GM21367 (cell line): ENCODE measurements around the gene SULT1A1.
"Not testable (repeated sequence)": the region's sequence is repeated elsewhere in the genome, so short reads cannot be mapped to it uniquely, and the experiment has no call there.

Experiments
- ATAC-seq: cut with Tn5 transposase; IDR thresholded peaks from one replicate; pipeline ENCODE4 v1.9.1; 2021; ENCODE audit not compliant: unreplicated experiment

The SULT1A1 gene

GRCh38 chr16:28608867-28609596 is 812 bp downstream of the SULT1A1 start:
- ATAC-seq = not testable (repeated sequence)

- not testable (repeated sequence) for ATAC-seq
Measured at GRCh38 chr16:28608496-28608808, 1.4 kb downstream of the SULT1A1 start.

GRCh38 chr16:28607681-28608495 is 2.0 kb downstream of the SULT1A1 start:
- not testable (repeated sequence) for ATAC-seq

- ATAC-seq = no peak
Measured at GRCh38 chr16:28607116-28607623, 2.7 kb downstream of the SULT1A1 start.

GRCh38 chr16:28606291-28607115 is 3.3 kb downstream of the SULT1A1 start:
- ATAC-seq = no peak

- no peak for ATAC-seq
Measured at GRCh38 chr16:28604186-28604565, 5.7 kb downstream of the SULT1A1 start.

GRCh38 chr16:28603381-28604185 is 6.3 kb downstream of the SULT1A1 start:
- no peak for ATAC-seq

- no peak for ATAC-seq
Measured at GRCh38 chr16:28602529-28602928, 7.3 kb downstream of the SULT1A1 start.

- ATAC-seq = not testable (repeated sequence)
Measured at GRCh38 chr16:28602062-28602461, 7.8 kb downstream of the SULT1A1 start.

GRCh38 chr16:28601589-28601988 is 8.3 kb downstream of the SULT1A1 start:
- not testable (repeated sequence) for ATAC-seq

GRCh38 chr16:28600965-28601364 is 8.9 kb downstream of the SULT1A1 start:
- ATAC-seq = not testable (repeated sequence)

- ATAC-seq = not testable (repeated sequence)
Measured at GRCh38 chr16:28599377-28600285, 10.2 kb downstream of the SULT1A1 start.

- ATAC-seq = no peak
Measured at GRCh38 chr16:28597692-28598261, 12.1 kb downstream of the SULT1A1 start.

- ATAC-seq = no peak
Measured at GRCh38 chr16:28596840-28597691, 12.8 kb downstream of the SULT1A1 start, which contains the start of gene SULT1A2. TSS of gene SULT1A2 (minus strand) at chr16:28597050. CDS start at chr16:28595930, 1,120 bp downstream.

GRCh38 chr16:28596115-28596630 is 13.7 kb downstream of the SULT1A1 start:
- no peak for ATAC-seq

- not testable (repeated sequence) for ATAC-seq
Measured at GRCh38 chr16:28595451-28595850, 14.4 kb downstream of the SULT1A1 start.

GRCh38 chr16:28592979-28593553 is 16.8 kb downstream of the SULT1A1 start:
- no peak for ATAC-seq
